ENCODE data around the gene LEPR.

The LEPR gene

GRCh38 chr1:65409816-65410326 lies 10.6 kb upstream of the LEPR start:
- DNase-seq (ENCODE audit: low spot score), result no peak

GRCh38 chr1:65412256-65412983 lies 8.0 kb upstream of the LEPR start:
- DNase-seq (ENCODE audit: low spot score), result no peak

DNA sequence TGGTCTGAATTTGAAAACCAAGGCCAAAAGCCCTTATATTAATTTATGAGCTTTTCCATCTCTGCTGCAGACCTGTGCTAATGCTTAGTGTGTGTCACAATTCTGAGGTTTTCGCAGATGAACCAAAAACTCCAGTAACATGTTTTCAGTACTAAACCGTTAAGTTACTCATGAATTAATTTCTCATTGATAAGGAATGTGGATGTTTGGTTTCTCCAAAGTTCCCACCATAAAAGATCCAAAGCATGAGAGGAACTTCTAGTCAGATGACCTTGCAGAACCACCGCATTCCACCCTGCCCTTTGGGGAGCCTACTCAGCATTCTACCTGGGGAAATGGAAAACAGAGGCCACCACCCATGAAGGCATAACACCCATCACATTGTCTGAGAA lies 7.5 kb upstream of the LEPR start:
- no peak for DNase-seq (ENCODE audit: low spot score)

GRCh38 chr1:65414538-65414937 lies 5.9 kb upstream of the LEPR start:
- DNase-seq (ENCODE audit: low spot score), result no peak

GRCh38 chr1:65416767-65417166 lies 3.7 kb upstream of the LEPR start:
- DNase-seq (ENCODE audit: low spot score), result no peak

DNA sequence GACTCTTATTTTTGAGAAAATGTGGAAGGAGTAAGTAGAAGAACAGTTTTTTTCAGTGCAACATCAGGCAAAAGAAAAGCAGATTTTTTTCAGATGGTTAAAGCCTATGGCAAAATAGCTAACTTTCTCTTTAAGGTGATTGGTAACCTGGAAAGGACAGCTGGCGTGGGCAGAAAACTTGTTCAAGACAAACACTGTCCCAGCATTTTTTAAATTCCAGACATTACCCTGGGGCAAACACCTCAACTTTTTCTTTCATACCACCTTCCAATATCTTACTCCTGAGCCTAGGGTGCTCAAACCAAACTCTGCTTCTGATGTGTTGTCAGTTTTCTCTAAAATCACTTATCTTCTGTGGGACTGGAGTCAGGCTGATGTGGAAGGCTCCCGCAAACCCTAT lies 2.7 kb upstream of the LEPR start:
- DNase-seq (ENCODE audit: low spot score), result no peak

DNA sequence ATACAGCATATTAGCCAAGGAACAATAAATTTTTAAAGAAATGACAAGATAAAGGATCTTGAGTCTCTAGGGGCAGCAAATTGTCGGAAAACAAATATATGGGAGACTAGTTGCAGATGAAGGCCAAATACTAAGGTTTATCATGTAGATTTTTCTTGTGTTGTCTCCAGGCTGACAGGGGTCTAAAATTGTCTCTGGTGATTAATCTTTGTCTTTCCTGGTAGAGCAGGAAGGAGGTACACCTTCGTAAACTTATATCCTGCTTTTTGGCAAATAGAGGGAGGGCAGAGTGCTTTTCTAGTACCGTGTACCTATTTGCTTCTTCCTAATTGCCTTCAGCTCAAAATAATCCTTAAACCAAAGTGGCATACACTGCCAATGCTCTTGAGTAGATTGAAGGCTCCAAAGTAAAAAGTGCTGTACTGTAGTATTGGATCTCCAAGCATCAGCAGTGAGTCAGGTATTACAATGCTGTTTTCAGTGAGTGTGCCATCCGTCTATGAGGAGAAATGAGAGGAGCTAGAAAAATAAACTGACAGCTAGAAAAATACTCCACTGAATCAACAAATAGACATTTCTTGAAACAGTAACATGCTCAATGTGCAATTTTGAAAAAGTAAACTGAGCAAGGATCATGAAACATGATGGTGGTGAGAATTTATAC lies 1.8 kb upstream of the LEPR start:
- no peak for DNase-seq (ENCODE audit: low spot score)

DNA sequence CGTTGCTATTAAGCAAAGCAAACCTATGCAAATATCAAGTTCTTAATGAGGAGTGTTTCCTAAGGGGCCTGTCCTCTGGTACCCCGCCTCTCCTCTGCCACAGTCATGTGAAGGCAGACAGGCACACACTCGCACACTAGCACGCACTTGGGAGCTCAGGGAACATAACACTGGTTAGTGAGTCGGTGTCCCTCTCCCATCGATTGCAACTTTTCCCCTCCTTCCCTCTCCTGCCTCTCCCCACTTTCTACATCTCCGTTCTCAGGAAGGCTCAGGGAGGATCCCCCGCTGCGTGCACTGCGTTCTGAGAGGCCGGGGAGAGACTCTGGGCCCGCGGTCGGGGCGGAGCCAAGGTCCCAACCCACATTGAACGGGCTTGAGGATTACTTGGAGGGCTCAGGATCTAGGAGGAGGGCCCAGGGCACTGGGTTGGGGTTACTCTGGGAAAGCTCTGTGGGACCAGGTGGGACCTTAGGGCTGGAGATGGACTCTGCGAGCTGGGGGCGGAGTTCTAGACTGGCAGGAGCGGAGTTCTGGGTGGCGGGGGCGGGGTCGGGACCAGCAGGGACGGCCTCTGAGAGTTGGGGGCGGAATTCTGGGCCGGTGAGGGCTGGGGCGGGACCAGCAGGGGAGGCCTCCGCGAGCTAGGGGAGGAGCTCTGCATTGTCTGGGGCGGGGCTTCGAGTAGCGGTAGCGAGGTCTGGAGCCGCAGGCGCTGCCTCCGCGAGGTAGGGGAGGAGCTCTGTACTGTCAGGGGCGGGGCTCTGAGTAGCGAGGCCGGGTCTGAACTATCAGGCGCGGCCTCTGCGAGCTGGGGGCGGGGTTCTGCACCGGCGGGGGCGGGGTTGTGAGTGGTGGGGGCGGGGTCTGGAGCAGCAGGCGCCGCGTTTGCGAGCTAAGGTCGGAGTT lies 533 bp upstream of the LEPR start:
- DNase-seq (ENCODE audit: low spot score), result peak; percentile 97

DNA sequence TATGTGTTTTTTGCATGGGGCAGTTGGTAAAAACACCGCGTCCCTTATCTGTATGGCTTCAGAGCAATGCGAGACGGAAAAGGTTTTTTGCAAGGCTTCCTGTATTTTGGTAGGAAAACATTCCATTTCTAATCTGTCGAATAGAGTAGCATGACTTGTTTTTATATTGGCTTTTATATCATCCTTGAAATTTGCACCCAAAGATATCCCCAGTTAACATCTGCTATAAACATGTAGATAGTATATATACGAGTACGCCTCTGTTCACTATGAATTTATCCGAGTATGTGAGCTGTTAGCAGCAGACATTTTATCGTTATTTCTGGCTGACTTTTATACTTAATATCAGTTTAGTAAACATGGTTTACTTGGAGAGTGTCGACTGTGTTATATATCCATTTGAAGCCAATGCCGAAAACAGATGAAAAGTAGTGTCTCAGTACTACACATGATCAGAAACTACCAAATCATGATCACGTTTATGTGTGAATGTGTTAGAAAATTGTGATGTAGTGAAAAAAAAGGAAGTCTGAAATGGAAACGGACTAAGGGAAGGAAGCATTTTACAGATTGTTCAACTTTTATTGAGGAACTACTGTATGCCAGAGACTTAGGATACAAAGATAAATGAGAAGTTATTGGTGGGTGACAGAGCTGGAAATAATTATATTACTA lies 1.0 kb downstream of the LEPR start:
- DNase-seq (ENCODE audit: low spot score), result no peak

DNA sequence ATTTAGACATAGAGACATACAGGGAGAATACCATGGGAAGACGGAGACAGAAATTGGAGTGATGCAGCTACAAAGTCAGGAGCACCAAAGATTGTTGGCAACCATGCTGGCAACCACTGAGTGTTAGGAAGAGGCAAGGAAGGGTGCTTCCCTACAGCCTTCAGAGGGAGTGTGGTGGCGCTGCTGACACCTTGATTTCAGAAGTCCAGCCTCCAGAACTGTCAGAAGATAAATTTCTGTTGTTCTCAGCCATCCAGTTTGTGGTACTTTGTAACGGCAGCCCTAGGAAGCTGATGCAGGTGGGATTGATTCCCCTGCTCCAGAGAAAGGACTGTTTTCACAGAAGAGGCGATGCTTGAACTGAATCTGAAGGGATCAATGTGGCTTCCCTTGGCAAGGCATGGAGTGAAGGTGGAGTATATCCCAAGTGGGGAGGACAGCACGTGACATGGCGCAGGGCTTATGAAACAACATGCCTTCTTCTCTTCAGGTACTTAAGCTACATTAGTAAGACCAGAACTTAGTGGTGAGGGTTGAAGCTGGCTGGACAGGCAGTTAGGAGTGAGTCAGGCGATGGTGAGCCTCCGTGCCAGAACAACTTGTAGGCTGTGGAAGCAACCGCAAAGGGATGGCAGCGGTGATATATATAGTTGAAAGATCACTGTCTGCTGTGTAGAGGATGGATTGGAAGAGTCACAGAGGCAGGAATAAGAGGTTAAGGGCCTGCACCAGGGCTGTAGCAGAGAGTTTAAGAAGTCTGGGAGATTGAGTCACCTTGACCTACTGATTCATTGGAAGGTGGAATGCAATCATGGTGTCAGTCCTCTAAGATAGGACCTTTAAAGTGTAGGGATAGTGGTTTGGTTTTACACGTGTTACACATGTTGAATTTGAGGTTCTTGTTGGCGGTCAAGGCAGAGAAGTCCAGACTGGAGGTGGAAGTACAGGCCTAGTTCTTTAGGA lies 2.1 kb downstream of the LEPR start:
- DNase-seq (ENCODE audit: low spot score), result no peak

- no peak for DNase-seq (ENCODE audit: low spot score)
Observed at GRCh38 chr1:65423884-65424572, 3.6 kb downstream of the LEPR start.

DNA sequence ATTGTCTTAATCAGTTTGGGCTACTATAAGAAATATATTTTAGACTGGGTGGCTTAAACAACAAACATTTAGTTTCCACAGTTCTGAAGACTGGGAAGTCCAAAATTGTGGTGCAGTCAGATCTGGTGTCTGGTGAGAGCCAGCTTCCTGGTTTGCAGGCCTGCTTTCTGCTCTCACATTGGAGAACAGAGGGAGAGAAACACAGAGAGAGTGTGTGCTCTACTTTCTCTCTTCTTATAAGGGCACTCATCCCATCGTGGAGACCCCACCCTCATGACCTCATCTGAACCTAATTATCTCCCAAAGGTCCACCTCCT lies 4.1 kb downstream of the LEPR start:
- DNase-seq (ENCODE audit: low spot score), result no peak

DNA sequence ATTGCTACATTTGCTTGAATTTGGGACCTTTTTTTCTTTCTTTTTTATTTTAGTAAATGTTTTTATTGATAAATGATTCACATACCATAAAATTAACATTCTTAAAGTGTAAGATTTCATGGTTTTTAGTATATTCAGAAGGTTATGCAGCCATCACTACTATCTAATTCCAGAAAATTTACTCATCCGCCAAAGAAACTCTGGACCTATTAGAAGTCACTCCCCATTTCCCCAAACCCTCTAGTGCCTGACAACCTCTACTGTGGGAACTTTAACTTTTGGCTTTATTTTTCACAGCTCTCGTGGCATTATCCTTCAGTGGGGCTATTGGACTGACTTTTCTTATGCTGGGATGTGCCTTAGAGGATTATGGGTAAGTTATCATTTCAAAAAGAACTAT lies 4.5 kb downstream of the LEPR start:
- DNase-seq (ENCODE audit: low spot score), result no peak

DNA sequence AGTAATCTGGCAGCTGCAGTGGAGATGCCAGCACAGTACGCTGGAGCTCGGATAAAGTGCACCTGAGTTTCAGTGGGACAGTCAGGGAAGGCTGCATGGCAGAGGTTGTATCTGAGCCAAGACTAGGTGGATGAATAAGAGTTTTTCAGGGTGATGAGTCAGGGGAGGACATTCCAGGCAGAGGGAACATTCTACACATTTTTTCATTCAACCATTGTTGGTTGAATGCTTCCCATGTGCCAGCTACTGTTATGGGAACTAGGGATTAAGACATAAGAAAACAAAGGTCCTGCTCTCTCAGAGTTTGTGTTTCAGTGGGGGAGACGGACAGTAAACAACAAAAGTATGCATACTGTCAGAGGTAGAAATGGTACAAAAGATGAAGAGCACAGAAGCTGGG lies 5.2 kb downstream of the LEPR start:
- DNase-seq (ENCODE audit: low spot score), result no peak

DNA sequence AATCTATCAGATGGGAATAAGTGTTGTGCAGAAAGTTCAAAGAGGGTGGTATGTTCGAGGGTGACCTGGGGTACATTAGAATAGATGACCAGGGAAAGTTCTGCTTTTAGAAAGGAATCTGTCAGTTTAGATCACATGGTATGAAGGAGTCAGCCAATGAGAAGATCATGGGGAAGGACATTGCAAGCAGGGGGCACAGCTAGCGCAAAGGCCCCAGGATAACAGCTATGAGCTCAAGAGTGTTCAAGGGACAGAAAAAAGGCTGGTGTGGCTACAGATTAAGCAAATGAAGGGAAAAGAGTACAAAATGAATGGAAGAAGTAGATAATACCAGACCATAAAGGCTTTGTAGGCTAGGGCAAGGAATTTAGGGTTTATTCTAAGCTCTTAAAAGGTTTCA lies 8.6 kb downstream of the LEPR start:
- DNase-seq (ENCODE audit: low spot score), result no peak

DNA sequence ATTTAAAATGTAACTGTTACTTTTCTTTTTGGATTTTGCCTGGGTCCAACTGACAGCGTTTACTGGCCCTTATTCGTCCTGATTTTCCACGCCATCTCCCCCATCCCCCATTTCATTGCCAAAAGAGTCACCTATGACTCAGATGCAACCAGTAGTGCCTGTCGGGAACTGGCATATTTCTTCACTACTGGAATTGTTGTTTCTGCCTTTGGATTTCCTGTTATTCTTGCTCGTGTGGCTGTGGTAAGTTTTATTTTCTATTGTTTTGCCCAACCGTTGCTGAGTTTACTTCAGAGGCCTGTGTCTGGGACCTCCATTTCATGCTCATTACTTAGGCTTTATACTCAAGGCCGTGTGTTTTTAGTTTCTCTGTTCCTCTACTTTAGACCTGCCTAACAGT lies 9.3 kb downstream of the LEPR start:
- DNase-seq (ENCODE audit: low spot score), result no peak

DNA sequence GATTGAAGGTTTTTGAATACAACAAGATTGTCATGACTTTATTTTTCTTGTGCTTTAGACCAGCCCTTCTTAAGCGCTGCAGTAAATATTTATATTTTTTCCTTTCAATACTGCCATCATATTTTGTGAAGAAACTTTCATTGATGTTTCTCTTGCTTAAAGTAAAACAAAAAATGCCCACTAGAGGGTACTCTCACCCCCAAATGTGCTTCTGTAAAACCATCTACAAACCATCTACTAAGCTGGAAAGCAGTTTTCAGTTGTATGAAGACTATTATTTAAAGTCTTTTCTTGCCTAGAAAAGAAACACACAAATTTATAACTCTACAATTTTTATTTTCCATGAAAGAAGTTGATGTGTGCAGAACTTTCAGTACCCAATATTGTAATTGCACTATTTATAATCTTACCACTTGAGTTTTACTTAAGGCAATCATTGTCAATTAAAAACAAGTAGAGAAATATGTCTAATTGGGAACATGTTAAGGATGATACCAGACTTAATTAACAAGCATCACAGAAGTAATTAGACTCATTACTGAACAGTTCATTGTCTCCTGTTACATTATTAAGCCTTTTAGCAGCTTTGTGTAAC lies 10.7 kb downstream of the LEPR start:
- DNase-seq (ENCODE audit: low spot score), result peak; percentile 41

GRCh38 chr1:65432918-65433317 lies 12.4 kb downstream of the LEPR start:
- DNase-seq (ENCODE audit: low spot score), result no peak

DNA sequence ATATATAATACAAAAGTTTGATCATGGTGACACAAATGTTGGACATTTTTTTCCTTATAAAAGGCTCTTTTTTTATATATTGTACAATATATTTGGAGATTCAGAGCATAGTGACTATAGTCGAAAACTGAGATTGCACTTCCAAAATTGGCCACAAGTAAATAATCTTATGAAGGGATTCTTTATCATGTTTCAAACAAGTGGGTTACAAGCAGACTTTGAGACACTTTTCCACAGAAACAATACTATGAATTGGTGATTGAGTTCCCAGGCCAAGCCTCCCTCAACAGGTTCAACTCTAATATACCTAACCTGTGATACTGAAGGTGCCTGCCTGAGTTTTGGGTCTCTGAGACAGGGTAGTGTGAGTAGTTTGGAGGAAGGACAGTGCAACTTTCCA lies 13.8 kb downstream of the LEPR start:
- DNase-seq (ENCODE audit: low spot score), result no peak

GRCh38 chr1:65434760-65435159 lies 14.3 kb downstream of the LEPR start:
- no peak for DNase-seq (ENCODE audit: low spot score)

Data from putamen (tissue), 1 donor.